T47D (cell line): ENCODE data around the gene RMC1.

Source experiments
- DNase-seq, 2 experiments: peaks; one replicate each; pipeline versions ENCODE4 v3.0.0 to v3.0.0-alpha.2; 2011 to 2012; ENCODE audit warnings: low read depth in 1 of 2, low spot score in 1 of 2
- JUND ChIP-seq: IDR thresholded peaks from 2 replicates; pipeline ENCODE4 v1.6.1; 2012; ENCODE audit warnings: low read depth
- in situ Hi-C: cut with HindIII; loops from 2 replicates; pipeline ENCODE4 v1.10.0; 2016; ENCODE audit warnings: low sequenced_read_pairs, low pct_unique_long_range_greater_than_20kb

RMC1 gene

DNA sequence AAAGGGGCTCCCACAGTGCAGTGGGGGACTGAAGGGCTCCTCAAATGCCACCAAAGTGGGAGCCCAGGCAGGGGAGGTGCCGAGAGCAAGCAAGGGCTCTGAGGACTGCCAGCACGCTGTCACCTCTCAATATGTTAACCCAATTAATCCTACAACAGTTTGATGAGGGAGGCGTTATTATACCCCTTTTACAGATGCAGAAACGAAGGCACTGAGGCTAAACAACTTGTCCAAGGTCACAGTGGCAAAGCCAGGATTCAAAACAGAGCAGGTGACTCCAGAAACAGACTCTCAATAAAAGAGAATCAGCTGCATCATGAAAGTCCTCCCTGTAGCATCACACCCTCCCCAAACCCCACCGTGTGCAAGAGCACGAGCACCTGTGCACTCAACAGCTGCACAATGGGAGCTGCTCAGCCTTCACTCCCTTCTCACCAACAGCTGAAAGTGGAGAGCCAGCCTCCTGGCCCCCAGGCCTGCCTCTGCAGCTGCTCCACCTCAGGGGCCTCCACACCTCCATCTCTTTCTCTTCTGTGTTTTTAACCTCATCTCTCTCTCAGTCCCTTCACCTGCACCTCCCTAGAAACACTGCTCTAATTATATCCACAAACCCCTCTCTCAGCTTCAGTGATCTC is 74.9 kb downstream of the RMC1 start:
- no peak for TF ChIP-seq JUND
- DNase-seq, result no peak
- in situ Hi-C loops, result no loop called here

DNA sequence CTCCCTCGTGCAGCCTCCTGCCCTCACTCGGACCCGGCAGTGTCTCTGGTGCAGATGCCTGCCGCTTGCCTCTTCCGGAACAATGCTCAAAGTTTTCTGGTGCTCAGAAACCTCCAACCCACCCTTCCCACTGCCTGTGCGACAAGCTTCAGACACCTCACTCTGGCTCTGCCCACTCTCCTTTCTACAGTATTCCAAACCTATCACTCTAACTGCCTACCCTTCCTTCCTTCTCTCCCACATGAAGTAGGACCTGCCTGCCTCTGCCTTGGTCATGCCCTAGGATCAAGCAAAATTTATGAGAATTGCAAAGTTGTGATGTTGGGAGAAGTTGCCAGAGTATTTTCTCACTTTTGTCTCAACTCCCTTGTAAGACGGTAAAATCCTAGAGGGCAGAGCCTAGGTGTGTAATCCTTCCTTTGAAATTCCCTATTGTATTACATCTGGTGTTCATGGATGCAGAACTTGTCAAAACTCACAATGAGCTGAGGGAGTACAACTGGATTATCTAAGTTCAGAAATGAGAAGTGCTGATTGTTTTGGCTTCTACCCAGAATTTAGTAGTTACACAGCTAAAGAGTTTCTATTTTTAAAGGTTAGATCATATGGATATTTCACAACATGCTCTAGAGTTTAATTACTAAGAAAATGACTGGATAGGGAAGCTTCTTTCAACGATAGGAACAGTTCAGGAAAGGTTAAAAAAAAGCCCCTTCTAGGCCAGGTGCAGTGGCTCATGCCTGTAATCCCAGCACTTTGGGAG is 75.8 kb downstream of the RMC1 start:
- no peak for TF ChIP-seq JUND
- in situ Hi-C loops, result no loop called here
- no peak for DNase-seq

DNA sequence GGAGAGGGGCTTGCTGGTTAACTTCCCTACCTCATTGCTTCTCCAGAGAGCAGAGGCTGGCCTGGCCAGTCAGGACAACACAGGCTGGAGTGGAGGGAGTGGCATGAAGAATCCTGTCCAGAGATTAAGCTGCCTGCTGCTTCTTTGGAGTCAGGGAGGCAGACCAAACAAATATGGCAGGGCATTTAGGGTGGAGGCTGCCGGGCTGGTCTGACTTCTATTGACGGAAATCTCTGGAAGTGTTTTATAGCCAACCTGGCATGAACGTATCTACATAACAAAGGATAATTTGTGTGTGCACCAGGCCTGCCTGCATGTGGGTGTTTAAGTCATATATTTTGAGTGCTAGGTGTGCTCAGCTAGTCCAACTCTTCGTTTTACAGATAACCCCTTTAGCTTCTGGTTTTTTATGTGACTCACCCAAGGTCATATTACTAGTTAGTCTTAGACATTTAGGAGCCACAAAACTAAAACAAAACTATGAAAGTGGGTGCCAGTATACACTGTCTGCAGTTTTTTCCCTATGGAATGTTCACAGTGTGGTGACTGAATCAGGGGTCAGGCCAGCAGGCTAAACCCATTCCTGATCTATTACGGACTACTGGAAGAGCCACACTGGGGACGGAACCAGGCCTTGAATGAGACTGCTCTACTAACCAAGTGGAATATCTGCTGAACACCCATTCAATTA is 77.5 kb downstream of the RMC1 start:
- TF ChIP-seq JUND, result no peak
- no peak for DNase-seq
- in situ Hi-C loops, result no loop called here
